Thyroid gland (tissue), 4 donors: ENCODE results near the gene TIMM44.

Experiments used
- POLR2A ChIP-seq, 2 donors: fragments of 450-650 bp; IDR thresholded peaks; one replicate each; pipeline ENCODE4 v1.6.1; 2017; ENCODE audit warnings: antibody characterized with exemption in 2 of 2, mild to moderate bottlenecking in 2 of 2, moderate library complexity in 1 of 2
- TF ChIP-seq, protein P1 (sequence below), 6 experiments: fragments of 200-600 bp in 3 of 6; fragments of 450-650 bp in 3 of 6; sonication (generic) in 3 of 6; IDR thresholded peaks; one replicate each; pipeline ENCODE4 v1.5.1; 2016 to 2019; ENCODE audit warnings: antibody characterized with exemption in 6 of 6, mild to moderate bottlenecking in 2 of 6, inconsistent platforms in 1 of 6, moderate library complexity in 1 of 6

- no peak for TF ChIP-seq POLR2A (IDR thresholded peaks at IDR 0.05)
- TF ChIP-seq, protein P1, sequence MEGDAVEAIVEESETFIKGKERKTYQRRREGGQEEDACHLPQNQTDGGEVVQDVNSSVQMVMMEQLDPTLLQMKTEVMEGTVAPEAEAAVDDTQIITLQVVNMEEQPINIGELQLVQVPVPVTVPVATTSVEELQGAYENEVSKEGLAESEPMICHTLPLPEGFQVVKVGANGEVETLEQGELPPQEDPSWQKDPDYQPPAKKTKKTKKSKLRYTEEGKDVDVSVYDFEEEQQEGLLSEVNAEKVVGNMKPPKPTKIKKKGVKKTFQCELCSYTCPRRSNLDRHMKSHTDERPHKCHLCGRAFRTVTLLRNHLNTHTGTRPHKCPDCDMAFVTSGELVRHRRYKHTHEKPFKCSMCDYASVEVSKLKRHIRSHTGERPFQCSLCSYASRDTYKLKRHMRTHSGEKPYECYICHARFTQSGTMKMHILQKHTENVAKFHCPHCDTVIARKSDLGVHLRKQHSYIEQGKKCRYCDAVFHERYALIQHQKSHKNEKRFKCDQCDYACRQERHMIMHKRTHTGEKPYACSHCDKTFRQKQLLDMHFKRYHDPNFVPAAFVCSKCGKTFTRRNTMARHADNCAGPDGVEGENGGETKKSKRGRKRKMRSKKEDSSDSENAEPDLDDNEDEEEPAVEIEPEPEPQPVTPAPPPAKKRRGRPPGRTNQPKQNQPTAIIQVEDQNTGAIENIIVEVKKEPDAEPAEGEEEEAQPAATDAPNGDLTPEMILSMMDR (IDR thresholded peaks at IDR 0.05) = no peak
Measured at GRCh38 chr19:7907544-7907943, 35.9 kb downstream of the TIMM44 start.
